ENCODE data around the gene TARBP2.

DNA sequence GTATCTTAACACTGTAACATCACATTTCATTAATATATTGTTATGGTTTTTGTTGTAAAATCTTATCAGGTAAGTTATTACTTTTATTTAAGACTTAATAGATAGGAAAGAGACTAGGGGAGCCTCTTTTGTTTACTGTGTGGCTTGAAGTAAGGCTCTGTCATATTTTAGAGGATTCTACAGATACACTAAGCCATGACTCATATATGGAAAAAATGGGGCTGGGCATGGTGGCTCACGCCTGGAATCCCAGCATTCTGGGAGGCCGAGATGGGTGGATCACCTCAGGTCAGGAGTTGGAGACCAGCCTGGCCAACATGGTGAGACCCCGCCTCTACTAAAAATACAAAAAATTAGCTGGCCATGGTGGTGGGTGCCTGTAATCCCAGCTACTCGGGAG is 29.8 kb downstream of the TARBP2 start:
- TF ChIP-seq, protein P1, sequence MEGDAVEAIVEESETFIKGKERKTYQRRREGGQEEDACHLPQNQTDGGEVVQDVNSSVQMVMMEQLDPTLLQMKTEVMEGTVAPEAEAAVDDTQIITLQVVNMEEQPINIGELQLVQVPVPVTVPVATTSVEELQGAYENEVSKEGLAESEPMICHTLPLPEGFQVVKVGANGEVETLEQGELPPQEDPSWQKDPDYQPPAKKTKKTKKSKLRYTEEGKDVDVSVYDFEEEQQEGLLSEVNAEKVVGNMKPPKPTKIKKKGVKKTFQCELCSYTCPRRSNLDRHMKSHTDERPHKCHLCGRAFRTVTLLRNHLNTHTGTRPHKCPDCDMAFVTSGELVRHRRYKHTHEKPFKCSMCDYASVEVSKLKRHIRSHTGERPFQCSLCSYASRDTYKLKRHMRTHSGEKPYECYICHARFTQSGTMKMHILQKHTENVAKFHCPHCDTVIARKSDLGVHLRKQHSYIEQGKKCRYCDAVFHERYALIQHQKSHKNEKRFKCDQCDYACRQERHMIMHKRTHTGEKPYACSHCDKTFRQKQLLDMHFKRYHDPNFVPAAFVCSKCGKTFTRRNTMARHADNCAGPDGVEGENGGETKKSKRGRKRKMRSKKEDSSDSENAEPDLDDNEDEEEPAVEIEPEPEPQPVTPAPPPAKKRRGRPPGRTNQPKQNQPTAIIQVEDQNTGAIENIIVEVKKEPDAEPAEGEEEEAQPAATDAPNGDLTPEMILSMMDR (IDR thresholded peaks at IDR 0.05; ENCODE audit: low read depth, low read length, poor library complexity, severe bottlenecking) = no peak
- no peak for TF ChIP-seq EZH2phosphoT487 (IDR thresholded peaks at IDR 0.05; ENCODE audit: borderline replicate concordance, low read length)

Measured in DOHH2 (cell line).